WTC11 (cell line): ENCODE measurements around the gene TCHP. TPM values are rescaled to one million over a fixed set of nuclear protein-coding genes. Genes with fewer than 3 reads are reported as not detected.
"Not testable (repeated sequence)": the region's sequence is repeated elsewhere in the genome, so short reads cannot be mapped to it uniquely, and the experiment has no call there.

Source experiments
- ATAC-seq: fragments of 200-7000 bp; cut with Tn5 transposase; 2 replicates; pipeline ENCODE4 v1.10.0; 2021; ENCODE audit warnings: mild to moderate bottlenecking, moderate library complexity
- CTCF ChIA-PET: fragments of 300-600 bp; sonication (Branson Sonifier 250); formaldehyde crosslinking; loops from one replicate; lab custom pipeline; 2021; ENCODE audit warnings: antibody characterized with exemption; lab: Charles Lee
- POLR2A ChIA-PET: fragments of 350-600 bp; sonication (Branson Sonifier 250); formaldehyde crosslinking; loops from one replicate; lab custom pipeline; 2021; ENCODE audit warnings: antibody characterized with exemption; lab: Charles Lee
- DNase-seq: peaks from one replicate; pipeline ENCODE4 v3.0.0; 2021; ENCODE audit warnings: low spot score
- H3K27ac Mint-ChIP-seq: 2 replicates; pipeline ENCODE4 v1.8.0; 2021; ENCODE audit warnings: mixed read lengths
- H3K27me3 Mint-ChIP-seq: 2 replicates; pipeline ENCODE4 v1.8.0; 2021; ENCODE audit warnings: low read depth, mild to moderate bottlenecking, moderate library complexity, mixed read lengths
- H3K36me3 Mint-ChIP-seq: 2 replicates; pipeline ENCODE4 v1.8.0; 2021; ENCODE audit warnings: mixed read lengths
- H3K4me1 Mint-ChIP-seq: 2 replicates; pipeline ENCODE4 v1.8.0; 2022; ENCODE audit warnings: mixed read lengths
- H3K4me3 Mint-ChIP-seq: 2 replicates; pipeline ENCODE4 v1.8.0; 2021; ENCODE audit warnings: mild to moderate bottlenecking, moderate library complexity, mixed read lengths
- H3K9me3 Mint-ChIP-seq: 2 replicates; pipeline ENCODE4 v1.8.0; 2021; ENCODE audit warnings: mixed read lengths
- CREB1 ChIP-seq: sonication (generic); formaldehyde crosslinking; IDR thresholded peaks from 2 replicates; pipeline ENCODE4 v1.8.0; 2023; ENCODE audit warnings: mild to moderate bottlenecking, missing genetic modification reagents
- CTCF ChIP-seq: fragments of 200-600 bp; IDR thresholded peaks from 2 replicates; pipeline ENCODE4 v1.8.0; 2022; ENCODE audit warnings: antibody characterized with exemption
- PRDM15 ChIP-seq: sonication (generic); formaldehyde crosslinking; IDR thresholded peaks from 2 replicates; pipeline ENCODE4 v1.8.0; 2022; ENCODE audit warnings: missing genetic modification reagents
- SP1 ChIP-seq: sonication (generic); formaldehyde crosslinking; conservative IDR thresholded peaks from 2 replicates; pipeline ENCODE4 v1.8.1; 2022; ENCODE audit warnings: missing genetic modification reagents
- ZNF219 ChIP-seq: sonication (generic); formaldehyde crosslinking; IDR thresholded peaks from 2 replicates; pipeline ENCODE4 v1.8.0; 2023; ENCODE audit warnings: missing genetic modification reagents, mild to moderate bottlenecking, borderline replicate concordance
- total RNA-seq: library from RNA; stranded (reverse); gene quantifications from 3 replicates; pipeline ENCODE4 v1.2.3, GENCODE V29; 2021
- TF ChIP-seq, protein P1 (sequence below): fragments of 250-450 bp; sonication (Bioruptor Pico); IDR thresholded peaks from 2 replicates; pipeline ENCODE4 v1.9.0; 2021; ENCODE audit warnings: mild to moderate bottlenecking

TCHP gene
- total RNA-seq, 1 experiment from 2014 or later, result 7.9 TPM

- TF ChIP-seq PRDM15 (no peak), ZNF219 (CRISPR knock-in tag) (no peak)
Observed at GRCh38 chr12:109926488-109927210, 26.6 kb downstream of the TCHP start (continued).

DNA sequence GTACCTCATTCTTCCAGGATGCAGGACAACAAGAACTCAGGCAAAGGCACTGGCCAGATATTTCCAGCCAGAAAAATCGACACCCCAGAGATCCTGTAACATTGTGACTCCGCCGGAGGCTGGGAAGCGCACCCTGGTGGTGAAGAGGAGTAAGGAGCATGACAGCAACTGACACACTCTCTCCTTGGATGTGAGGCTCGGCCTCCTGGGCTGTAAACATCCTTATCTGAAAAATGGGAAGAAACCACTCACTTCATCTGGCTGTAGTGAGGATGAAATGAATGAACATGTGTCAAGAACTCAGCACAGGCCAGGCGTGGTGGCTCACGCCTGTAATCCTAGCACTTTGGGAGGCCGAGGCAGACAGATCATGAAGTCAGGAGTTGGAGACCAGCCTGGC is 27.5 kb downstream of the TCHP start:
- no peaks in the 10 kb centered on the region for H3K9me3 Mint-ChIP-seq
- TF ChIP-seq, protein P1, sequence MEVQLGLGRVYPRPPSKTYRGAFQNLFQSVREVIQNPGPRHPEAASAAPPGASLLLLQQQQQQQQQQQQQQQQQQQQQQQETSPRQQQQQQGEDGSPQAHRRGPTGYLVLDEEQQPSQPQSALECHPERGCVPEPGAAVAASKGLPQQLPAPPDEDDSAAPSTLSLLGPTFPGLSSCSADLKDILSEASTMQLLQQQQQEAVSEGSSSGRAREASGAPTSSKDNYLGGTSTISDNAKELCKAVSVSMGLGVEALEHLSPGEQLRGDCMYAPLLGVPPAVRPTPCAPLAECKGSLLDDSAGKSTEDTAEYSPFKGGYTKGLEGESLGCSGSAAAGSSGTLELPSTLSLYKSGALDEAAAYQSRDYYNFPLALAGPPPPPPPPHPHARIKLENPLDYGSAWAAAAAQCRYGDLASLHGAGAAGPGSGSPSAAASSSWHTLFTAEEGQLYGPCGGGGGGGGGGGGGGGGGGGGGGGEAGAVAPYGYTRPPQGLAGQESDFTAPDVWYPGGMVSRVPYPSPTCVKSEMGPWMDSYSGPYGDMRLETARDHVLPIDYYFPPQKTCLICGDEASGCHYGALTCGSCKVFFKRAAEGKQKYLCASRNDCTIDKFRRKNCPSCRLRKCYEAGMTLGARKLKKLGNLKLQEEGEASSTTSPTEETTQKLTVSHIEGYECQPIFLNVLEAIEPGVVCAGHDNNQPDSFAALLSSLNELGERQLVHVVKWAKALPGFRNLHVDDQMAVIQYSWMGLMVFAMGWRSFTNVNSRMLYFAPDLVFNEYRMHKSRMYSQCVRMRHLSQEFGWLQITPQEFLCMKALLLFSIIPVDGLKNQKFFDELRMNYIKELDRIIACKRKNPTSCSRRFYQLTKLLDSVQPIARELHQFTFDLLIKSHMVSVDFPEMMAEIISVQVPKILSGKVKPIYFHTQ (CRISPR knock-in tag), result no peak
- peak; percentile 66 for TF ChIP-seq CTCF
- no peak overlapping the region for H3K4me3 Mint-ChIP-seq
- ChIA-PET POLR2A (no interaction called here), CTCF (interaction anchor here (0.5 to 4.6 kb wide), 8 partner anchors 11 to 454 kb away, joined by 3 to 29 read pairs (median 4); no protein-coding TSS in a partner anchor)
- DNase-seq (peak; percentile 59), ATAC-seq (peak; percentile 81)
- H3K27me3 Mint-ChIP-seq, result no peaks in the 10 kb centered on the region
- no peak overlapping the region for H3K27ac Mint-ChIP-seq
- H3K4me1 Mint-ChIP-seq, result peaks cover 7% of the 10 kb centered on the region; the same call in 1 of the 2 replicates
- peaks cover 12% of the 10 kb centered on the region for H3K36me3 Mint-ChIP-seq

GRCh38 chr12:109928058-109928656 is 28.1 kb downstream of the TCHP start:
- peaks cover 6% of the 10 kb centered on the region; the same call in 1 of the 2 replicates for H3K4me1 Mint-ChIP-seq
- TF ChIP-seq SP1 (CRISPR knock-in tag) (no peak), CREB1 (CRISPR knock-in tag) (no peak)
- POLR2A ChIA-PET, result no interaction called here
- H3K27ac Mint-ChIP-seq, result no peak overlapping the region
- no peak for ATAC-seq
- peaks cover 16% of the 10 kb centered on the region for H3K36me3 Mint-ChIP-seq
- DNase-seq, result no peak
- H3K4me3 Mint-ChIP-seq, result no peak overlapping the region
- CTCF ChIA-PET, result interaction anchor here (0.5 to 4.6 kb wide), 6 partner anchors 12 to 359 kb away, joined by 3 to 29 read pairs (median 4); no protein-coding TSS in a partner anchor
- H3K9me3 Mint-ChIP-seq, result no peaks in the 10 kb centered on the region
- no peaks in the 10 kb centered on the region for H3K27me3 Mint-ChIP-seq

GRCh38 chr12:109929326-109929725 is 29.3 kb downstream of the TCHP start:
- CTCF ChIA-PET, result interaction anchor here (4.6 kb wide), 1 partner anchor 76 kb away, joined by 29 read pairs; no protein-coding TSS in a partner anchor
- H3K4me3 Mint-ChIP-seq, POLR2A ChIA-PET, H3K4me1 Mint-ChIP-seq, ATAC-seq, H3K27ac Mint-ChIP-seq, H3K27me3 Mint-ChIP-seq, H3K9me3 Mint-ChIP-seq, DNase-seq: not testable (repeated sequence)
- peaks cover 21% of the 10 kb centered on the region for H3K36me3 Mint-ChIP-seq
